ENCODE data around the gene RUSF1. TPM values are rescaled to one million over a fixed set of nuclear protein-coding genes. Genes with fewer than 3 reads are reported as not detected.

RUSF1 gene
- total and polyA plus RNA-seq, 9 of the 15 experiments (the other 6 are each of a cell fraction or from before 2014, with no cell fraction given): 0.80 to 52.8 (median 27.6) TPM

DNA sequence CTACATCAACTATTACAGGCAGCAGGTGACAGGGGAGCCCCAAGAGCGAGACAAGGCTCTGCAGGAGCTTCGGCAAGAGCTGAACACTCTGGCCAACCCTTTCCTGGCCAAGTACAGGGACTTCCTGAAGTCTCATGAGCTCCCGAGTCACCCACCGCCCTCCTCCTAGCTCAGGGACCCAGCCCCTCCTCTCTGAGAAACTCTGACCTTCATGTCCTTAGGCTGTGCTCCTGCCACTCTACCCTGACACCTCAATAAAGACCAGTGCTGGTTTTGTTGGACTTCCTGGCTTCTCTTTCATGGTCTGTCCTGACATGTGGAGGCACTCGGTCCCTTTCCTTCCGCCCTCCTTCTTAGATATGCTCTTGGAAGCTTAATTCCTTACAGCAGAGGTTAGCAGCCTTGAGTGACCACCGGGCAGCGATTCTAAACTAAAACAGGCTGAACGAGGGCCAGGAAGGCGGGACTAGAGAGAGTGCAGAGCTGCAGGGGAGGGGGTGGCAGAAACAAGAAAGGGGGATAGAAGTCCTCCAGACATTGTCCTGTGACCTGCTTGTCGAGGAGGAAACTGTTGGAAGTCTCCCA, 20.4 kb upstream of the RUSF1 start:
- Histone ChIP-seq H3K79me2 (ENCODE audit: control insufficient read depth, insufficient read depth, low read length) (no peaks in the 10 kb centered on the region), H3K4me2 (ENCODE audit: insufficient read depth, low read length) (peak overlapping the region; percentile 74), H4K20me1 (replicated peaks; ENCODE audit: control insufficient read depth, insufficient read depth, low read length) (no peaks in the 10 kb centered on the region), H3K9me3 (replicated peaks; ENCODE audit: control insufficient read depth, insufficient read depth, low read depth, low read length) (0 out of 2 replicates have a peak, but pooled peaks cover 1% of the 10 kb centered on the region), H3K4me3 (peak overlapping the region; percentile 28; the same call in 1 of the 2 replicates), H3K27ac (ENCODE audit: extremely low read depth, low read depth, low read length) (peak overlapping the region; percentile 44), H2AFZ (ENCODE audit: low read depth, low read length) (peak overlapping the region; percentile 79), H3K27me3 (ENCODE audit: control insufficient read depth in 2 of 2, insufficient read depth in 2 of 2, low read length in 2 of 2) (no peaks in the 10 kb centered on the region), H3K9ac (ENCODE audit: insufficient read depth in 1 of 2, low read depth in 2 of 2, low read length in 2 of 2) (peak overlapping the region; percentile 32 to 41; a peak in 3 of 4 replicates), H3K36me3 (ENCODE audit: control insufficient read depth, insufficient read depth, low read length) (no peaks in the 10 kb centered on the region), H3K4me1 (replicated peaks in 1 of 2; ENCODE audit: control insufficient read depth in 2 of 2, insufficient read depth in 2 of 2, low read length in 2 of 2) (peaks cover 26 to 28% of the 10 kb centered on the region in 2 experiments; a peak in 4 of 5 replicates), H3K9me1 (ENCODE audit: control insufficient read depth, insufficient read depth, low read length) (no peaks in the 10 kb centered on the region)
- FAIRE-seq (no peak), ATAC-seq (peak; percentile 27), DNase-seq (ENCODE audit: extremely low read depth in 1 of 4, low spot score in 3 of 4) (peak in 1 of 4 experiments; percentile 25)
- intact Hi-C loops (cut with micrococcal nuclease): no loop called here
- TF ChIP-seq, protein P1, sequence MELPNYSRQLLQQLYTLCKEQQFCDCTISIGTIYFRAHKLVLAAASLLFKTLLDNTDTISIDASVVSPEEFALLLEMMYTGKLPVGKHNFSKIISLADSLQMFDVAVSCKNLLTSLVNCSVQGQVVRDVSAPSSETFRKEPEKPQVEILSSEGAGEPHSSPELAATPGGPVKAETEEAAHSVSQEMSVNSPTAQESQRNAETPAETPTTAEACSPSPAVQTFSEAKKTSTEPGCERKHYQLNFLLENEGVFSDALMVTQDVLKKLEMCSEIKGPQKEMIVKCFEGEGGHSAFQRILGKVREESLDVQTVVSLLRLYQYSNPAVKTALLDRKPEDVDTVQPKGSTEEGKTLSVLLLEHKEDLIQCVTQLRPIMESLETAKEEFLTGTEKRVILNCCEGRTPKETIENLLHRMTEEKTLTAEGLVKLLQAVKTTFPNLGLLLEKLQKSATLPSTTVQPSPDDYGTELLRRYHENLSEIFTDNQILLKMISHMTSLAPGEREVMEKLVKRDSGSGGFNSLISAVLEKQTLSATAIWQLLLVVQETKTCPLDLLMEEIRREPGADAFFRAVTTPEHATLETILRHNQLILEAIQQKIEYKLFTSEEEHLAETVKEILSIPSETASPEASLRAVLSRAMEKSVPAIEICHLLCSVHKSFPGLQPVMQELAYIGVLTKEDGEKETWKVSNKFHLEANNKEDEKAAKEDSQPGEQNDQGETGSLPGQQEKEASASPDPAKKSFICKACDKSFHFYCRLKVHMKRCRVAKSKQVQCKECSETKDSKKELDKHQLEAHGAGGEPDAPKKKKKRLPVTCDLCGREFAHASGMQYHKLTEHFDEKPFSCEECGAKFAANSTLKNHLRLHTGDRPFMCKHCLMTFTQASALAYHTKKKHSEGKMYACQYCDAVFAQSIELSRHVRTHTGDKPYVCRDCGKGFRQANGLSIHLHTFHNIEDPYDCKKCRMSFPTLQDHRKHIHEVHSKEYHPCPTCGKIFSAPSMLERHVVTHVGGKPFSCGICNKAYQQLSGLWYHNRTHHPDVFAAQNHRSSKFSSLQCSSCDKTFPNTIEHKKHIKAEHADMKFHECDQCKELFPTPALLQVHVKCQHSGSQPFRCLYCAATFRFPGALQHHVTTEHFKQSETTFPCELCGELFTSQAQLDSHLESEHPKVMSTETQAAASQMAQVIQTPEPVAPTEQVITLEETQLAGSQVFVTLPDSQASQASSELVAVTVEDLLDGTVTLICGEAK (IDR thresholded peaks at IDR 0.05): 0 out of 2 replicates have a peak, but pooled peaks have one; percentile 35
- TF ChIP-seq, protein P1 (CRISPR knock-in tag; IDR thresholded peaks at IDR 0.05): no peak
- TF ChIP-seq IFI16 (CRISPR knock-in tag; IDR thresholded peaks at IDR 0.05): no peak
- no TSS peak for BruUV-seq (replicated peaks)
- in situ Hi-C loops (cut with MboI): no loop called here
- 57% methylated on average over 9 of the region's 11 CpGs for WGBS (ENCODE audit: insufficient coverage, low coverage, missing lambda C conversion rate)
- ChIA-PET POLR2A (interaction anchor here (1.2 to 2.2 kb wide), 2 partner anchors 11 to 20 kb away, joined by 3 to 9 read pairs; partner anchors contain the start of gene RUSF1), CTCF (ENCODE audit: low intra/inter-chr PET ratio) (no interaction called here)

Data from K562 (cell line).